GM18508 (cell line): Measurements from ENCODE around the gene MICAL2.

Experiments used
- ATAC-seq: cut with Tn5 transposase; IDR thresholded peaks from one replicate; pipeline ENCODE4 v1.9.1; 2021; ENCODE audit warnings: moderate number of reproducible peaks; ENCODE audit not compliant: insufficient read depth, unreplicated experiment

Gene MICAL2

DNA sequence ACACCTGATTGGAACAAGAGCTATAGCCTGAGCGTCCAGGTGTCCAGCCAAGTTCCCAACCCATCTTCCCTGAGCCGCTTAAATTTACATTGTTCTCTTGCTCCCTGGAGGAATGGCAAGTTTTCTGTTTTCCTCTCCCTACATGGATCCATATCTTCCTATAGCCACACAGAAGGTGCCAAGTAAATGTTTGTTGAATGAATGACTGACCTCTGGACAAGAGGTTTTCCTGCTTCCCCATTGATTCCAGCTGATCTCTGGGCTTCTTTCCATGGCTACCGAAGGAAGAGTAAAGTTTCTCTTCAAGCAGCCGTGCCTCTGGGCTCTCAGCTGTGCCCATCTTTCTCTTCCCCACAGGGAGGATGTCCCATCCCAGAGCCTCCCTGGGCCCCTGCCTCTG lies 107.5 kb downstream of the MICAL2 start:
- ATAC-seq = no peak

GRCh38 chr11:12218909-12219308 lies 108.5 kb downstream of the MICAL2 start:
- ATAC-seq = no peak

DNA sequence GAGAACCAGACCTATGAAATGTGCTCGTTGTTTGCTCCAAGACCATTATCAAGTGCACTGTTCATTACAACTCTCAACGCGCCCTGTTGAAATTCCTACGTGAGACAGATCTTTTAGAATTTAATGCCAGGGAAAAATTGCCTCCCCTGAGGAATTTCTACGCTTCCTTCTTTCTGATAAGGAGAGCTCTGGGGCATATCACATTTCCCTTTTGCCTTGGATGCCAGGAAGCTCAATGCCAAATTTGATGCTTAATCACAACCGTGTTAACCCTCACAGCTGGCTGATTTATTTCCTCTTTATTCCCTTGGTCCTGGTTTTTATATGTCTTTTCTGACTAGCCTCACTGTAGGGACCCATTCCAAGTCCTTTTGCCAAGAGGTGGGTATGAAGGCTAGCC lies 109.4 kb downstream of the MICAL2 start:
- ATAC-seq = no peak

GRCh38 chr11:12220305-12220704 lies 109.9 kb downstream of the MICAL2 start:
- no peak for ATAC-seq

DNA sequence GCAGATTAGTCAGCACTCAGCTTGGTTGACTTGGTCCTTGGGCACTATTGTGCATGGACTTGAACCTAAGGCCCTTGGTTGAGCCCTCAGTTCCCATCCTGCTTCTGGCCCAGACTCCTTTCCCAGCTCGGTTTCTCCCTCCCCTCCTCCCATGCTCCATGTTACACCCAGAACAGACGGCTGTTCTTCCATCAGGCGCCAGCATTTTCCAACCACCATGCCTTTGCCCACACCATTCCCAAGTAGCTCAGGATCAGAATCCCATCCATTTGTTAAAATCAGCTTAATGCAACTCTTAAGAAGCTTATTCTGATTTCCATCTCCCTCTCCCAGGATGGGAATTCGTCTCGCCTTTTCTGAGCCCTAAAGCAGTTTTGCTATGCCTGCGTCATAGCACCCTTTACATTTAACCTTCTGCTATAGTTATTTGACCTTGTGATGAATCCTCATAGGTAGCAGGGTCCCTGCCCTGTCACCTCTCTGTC lies 110.7 kb downstream of the MICAL2 start:
- no peak for ATAC-seq

GRCh38 chr11:12222055-12222792 lies 111.8 kb downstream of the MICAL2 start:
- ATAC-seq = no peak

DNA sequence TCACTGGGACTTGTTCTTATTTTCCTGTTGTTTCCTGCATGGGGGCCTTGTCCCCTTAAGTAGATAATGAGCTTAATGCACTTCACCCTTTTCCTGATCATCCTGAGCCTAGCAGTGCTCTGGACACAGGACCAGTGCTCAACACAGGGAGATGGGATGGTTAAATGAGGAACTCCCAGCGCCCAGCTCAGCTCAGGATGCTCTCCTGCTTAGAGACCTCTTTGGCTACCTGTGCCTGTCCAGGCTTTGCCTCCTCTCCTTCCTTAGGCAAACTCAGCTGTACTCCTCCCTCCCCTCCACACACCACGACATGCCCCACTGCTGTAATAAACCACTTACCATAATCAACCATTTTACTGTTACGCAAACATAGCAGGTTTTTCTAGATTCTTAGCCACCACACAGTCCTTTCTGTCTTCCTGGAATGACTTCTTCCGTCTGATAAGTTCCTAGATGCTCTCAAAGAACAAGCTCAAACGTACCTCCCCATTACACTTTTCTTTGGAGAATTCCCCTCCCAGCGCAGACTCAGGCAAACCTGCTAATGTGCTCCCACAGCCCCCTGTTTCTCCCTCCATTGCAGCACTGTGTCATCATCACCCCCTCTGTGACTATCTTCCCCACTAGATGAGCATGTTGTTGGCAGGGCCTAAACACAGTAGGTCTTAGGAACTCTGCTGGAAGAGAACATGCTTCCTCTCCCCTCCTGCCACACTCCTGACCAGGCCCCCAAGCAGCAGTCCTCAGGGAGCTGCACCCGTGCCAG lies 113.6 kb downstream of the MICAL2 start:
- peak; percentile 8 for ATAC-seq

DNA sequence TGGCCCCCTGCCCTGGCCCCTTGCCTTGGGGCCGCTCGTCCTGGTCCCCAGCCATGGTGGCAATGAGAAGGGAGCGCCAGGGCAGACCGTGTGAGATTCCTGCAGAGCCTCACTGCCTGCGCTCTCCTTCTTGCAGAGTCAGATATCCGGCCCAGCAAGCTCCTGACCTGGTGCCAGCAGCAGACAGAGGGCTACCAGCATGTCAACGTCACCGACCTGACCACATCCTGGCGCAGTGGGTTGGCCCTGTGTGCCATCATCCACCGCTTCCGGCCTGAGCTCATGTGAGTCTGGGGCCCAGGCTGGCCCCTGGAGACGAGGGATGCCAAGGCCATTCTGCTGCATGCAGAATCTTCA lies 114.1 kb downstream of the MICAL2 start:
- peak; percentile 97 for ATAC-seq

GRCh38 chr11:12225046-12225739 lies 114.8 kb downstream of the MICAL2 start:
- no peak for ATAC-seq

GRCh38 chr11:12226093-12226492 lies 115.7 kb downstream of the MICAL2 start:
- no peak for ATAC-seq

- ATAC-seq = no peak
Measured at GRCh38 chr11:12229450-12230229, 119.2 kb downstream of the MICAL2 start.

DNA sequence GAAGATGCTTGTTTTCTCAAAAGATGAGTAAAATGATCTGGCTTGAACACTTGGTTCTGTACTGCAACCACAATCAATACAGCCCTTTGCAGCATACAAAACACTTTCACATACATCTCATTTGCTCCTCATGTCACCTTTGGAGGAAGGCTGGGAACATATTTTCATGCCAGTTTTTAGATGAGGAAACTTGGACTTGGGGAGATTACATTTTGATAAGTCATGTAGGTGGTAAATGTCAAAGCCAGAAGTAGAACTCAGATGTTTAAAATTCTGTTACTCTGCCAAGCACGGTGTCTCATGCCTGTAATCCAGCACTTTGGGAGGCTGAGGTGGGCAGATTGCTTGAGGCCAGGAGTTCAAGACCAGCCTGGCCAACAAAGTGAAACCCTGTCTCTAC lies 121.8 kb downstream of the MICAL2 start:
- no peak for ATAC-seq

- ATAC-seq = no peak
Measured at GRCh38 chr11:12232817-12233601, 122.6 kb downstream of the MICAL2 start.

DNA sequence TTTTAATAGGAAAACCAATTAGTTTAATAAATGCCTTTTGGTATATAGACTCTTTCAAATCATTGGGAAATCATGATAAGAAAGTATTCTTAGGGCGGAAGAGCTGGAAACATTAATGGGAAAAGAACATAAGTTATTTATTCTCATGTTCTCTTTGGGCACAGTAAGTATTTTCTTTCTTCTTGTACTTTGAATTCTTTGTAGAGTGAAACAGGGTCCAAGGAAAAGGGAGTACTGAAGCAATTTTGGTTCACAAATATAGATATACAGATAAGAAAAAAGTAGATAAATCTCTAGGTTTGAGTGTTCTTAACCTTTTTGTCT lies 123.2 kb downstream of the MICAL2 start:
- ATAC-seq = no peak

DNA sequence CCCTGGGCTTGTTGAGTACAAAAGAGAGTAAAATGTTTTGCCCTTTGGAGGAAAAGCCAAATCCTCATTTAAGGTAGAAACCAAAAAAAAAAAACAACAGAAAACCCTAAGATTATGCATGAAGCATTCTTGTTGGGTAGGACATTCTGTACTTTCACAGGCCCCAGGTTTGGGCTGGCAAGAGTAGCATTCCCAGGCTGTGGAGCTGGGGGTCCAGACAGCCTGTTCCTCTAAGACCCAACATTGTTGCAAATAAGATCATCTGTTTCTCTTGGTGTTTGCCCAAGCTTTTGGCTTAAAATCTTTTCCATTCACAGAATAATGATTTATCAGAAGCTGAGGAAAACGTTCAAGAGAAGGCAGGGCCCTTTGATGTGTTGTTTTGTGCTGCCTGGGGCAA lies 123.8 kb downstream of the MICAL2 start:
- no peak for ATAC-seq

DNA sequence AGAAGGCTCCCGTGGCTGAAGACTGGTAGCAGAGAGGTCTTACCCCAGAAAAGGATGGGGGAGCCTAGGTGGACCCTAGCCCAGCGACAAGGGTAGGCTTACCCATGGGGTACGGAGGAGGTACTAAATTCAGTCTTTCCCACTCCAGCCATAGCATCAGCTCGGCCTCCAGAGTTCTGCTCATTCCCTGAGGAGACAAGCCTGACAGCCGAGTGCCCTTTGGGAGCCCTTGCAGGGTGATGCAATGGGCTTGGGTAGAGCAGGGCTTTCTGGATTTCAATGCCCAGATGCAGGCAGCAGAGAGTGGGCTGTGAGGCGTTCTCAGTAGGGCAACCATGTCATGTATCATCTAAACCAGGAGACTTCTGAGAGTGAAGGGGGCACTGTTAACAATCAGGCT lies 124.7 kb downstream of the MICAL2 start:
- ATAC-seq = no peak

GRCh38 chr11:12235553-12235946 lies 125.2 kb downstream of the MICAL2 start:
- ATAC-seq = no peak

DNA sequence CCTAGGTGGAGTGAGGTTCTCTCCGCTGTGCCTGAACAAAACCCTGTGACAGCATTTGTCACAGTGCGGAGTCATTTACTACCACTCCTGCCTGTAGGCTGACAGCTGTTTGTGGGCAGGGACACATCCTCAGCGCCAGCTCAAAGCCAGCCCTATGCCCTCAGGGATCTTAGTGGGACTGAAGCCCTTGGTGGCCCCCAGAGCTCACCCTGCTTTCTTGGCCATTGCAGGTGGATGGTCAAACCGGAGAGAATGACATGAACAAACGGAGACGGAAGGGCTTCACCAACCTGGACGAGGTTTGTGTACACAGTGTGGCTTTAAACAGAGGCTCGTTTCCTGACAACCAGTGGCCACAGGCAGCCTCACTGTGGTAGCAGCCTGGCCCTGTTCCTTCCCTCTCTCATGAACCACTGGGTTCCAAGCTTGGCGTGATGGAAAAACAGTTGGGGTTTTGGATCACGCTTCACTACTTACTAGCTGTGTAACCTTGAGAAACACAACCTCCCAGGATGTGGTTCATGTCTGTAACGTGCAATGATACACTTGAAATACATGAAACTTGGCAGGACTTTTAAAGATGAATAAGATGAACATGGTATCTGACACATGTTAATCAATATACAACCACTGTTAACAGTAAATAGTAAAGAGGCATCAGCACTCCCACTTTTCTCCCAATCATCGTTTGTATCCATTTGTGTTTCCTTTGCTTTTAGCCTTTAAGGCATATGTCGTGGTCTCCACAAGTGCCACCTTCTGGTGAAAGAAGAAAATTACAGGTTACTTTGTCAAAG lies 125.8 kb downstream of the MICAL2 start:
- peak; percentile 51 for ATAC-seq

GRCh38 chr11:12236744-12237101 lies 126.3 kb downstream of the MICAL2 start:
- ATAC-seq = no peak
